NCI-H345 (cell line): Measurements from ENCODE around the gene GAST.
"Not testable (repeated sequence)": the region's sequence is repeated elsewhere in the genome, so short reads cannot be mapped to it uniquely, and the experiment has no call there.

Experiments used
- DNase-seq: peaks from one replicate; lab custom pipeline; 2025; lab: John Stamatoyannopoulos, UW

The GAST gene

DNA sequence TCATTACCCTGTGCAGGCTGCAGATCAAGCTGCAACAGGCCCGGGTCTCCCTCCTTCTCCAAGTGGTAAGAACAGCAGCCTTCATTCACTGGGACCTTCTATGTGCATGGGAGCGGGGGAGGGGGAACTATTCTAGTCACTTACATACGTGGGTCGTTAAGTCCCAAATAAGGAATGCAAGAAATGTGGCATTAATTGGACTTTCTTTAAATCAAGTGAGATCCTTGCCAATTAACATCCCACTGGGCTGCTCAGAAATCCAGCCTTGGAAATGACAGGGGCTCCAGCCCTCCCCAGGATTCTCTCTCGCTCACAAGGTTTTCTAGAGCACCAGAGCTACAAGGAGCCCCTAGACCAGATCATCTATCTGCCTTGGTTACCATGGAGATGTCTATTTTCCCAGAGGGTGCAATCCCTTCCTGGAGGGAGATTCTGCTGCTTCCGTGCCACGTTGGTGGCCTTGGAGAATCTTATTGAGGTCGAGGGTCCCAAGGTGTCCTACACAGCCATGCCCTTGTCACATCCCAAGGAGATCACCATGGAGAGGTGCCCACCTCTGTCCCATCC lies 28.6 kb upstream of the GAST start:
- no peak for DNase-seq

DNA sequence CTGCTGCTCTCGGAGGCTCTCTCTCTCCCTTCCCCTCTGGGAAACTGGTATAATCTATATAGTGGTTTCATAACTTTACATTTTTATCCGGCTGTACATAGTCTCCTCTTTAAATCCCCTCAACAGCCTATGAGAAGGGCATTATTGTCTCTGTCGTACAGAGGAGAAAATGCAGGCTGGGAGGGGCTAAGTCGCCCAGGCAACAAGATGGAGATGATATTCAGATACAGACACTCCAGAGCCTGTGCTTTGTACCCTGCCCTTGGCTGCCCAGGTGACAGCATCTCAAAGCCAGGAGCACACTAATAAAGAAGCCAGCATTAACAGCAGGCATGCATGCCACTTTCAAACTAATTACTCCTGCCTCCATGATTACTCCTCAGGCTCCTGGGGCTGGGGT lies 28.1 kb upstream of the GAST start:
- DNase-seq, result no peak

- not testable (repeated sequence) for DNase-seq
Measured at GRCh38 chr17:41685753-41686152, 26.4 kb upstream of the GAST start.

DNA sequence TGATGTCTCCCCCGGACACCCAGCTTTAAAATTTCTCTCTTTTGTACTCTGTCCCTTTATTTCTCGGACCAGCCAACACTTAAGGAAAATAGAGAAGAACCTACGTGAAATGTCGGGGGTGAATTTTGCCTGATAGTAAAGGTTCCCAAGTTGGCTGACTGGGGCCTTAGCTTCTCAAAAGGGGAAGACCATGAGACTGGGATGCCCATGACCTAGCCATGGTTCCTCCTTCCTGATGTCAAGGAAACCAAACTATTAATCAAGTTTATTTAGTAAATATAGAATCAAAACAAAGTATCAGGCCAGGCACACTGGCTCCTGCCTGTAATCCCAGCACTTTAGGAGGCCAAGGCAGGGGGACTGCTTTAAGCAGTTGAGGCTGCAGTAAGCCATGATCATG lies 25.9 kb upstream of the GAST start:
- no peak for DNase-seq

GRCh38 chr17:41687828-41688640 lies 24.1 kb upstream of the GAST start:
- peak; percentile 58 for DNase-seq

DNA sequence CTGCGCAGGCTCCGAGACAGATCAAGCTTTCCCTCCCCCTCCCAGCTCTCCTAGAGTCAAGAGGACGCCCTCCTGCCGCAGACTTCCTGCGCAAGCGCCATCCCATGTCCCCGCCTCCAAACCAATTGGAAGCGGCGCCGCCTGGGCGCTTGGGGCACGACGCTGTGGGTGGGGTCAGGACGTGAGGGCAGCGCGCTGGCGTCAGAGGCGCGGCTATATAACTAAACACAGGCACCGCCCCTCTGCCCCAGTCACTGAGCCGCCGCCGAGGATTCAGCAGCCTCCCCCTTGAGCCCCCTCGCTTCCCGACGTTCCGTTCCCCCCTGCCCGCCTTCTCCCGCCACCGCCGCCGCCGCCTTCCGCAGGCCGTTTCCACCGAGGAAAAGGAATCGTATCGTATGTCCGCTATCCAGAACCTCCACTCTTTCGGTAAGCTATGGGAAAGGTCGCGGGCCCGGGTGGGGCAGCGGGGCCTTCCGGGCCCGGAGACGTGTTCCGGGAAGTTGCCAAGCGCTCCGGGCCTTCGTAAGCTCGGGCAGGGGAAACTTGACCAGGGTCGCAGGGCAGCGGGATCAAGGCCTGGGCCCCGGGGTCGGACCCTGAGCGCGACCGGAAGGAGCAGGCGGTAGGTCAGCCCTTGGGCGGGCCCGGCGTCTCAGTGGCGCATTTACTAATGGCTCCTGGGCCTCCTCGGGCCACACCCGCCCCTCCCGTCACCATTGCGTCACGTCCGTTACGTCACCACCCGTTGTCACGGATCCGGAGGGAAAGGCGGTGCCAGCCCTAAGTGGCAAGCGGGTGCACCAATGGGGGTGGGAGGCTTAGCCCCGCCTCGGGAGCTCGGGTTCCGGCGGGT lies 23.3 kb upstream of the GAST start, which contains the start of gene EIF1:
EIF1 (plus strand) TSS at position 245 of the 856 bp plus-strand sequence; CDS start at position 399, 154 bp downstream.
- peak; percentile 100 for DNase-seq

DNA sequence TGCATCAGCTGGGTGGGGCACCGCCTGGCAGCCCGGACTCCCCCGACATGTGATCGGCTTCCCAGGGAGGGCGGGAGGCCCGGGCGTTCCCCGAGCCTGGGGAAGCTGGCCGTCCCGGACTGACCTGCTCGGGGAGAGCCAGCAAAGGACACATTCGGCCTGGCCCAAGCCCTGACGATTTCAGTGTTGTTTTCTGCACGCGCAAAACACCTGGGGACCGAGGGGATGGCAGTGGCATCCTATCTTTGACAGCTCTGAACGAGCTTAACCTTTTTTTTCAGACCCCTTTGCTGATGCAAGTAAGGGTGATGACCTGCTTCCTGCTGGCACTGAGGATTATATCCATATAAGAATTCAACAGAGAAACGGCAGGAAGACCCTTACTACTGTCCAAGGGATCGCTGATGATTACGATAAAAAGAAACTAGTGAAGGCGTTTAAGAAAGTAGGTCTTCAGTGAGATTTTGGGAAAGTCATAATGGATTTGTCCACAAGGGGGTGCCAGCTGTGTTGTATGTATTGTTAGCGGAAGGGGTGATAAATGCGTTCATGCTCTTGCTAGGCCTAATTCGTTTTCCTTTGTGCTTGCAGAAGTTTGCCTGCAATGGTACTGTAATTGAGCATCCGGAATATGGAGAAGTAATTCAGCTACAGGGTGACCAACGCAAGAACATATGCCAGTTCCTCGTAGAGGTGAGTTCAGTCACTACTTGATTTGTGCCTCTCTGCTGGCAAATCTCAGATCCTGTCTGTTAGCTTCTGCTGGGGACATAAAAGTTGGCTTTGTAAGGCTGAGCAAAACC lies 22.4 kb upstream of the GAST start:
- peak; percentile 11 for DNase-seq

DNA sequence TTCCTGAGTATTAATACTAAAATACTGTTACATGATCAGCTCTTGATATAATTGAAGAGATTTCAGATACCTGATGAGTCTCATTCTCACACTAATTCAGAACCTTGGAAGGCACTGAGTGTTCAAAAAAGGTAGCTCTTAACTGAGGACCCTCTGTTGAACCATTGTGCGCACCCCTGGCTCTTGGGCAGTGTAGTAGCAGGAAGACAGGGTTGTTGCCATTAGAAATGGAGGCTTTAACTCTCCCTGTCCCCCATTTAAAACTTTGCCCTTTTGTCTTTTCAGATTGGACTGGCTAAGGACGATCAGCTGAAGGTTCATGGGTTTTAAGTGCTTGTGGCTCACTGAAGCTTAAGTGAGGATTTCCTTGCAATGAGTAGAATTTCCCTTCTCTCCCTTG lies 21.6 kb upstream of the GAST start:
- DNase-seq, result no peak

DNA sequence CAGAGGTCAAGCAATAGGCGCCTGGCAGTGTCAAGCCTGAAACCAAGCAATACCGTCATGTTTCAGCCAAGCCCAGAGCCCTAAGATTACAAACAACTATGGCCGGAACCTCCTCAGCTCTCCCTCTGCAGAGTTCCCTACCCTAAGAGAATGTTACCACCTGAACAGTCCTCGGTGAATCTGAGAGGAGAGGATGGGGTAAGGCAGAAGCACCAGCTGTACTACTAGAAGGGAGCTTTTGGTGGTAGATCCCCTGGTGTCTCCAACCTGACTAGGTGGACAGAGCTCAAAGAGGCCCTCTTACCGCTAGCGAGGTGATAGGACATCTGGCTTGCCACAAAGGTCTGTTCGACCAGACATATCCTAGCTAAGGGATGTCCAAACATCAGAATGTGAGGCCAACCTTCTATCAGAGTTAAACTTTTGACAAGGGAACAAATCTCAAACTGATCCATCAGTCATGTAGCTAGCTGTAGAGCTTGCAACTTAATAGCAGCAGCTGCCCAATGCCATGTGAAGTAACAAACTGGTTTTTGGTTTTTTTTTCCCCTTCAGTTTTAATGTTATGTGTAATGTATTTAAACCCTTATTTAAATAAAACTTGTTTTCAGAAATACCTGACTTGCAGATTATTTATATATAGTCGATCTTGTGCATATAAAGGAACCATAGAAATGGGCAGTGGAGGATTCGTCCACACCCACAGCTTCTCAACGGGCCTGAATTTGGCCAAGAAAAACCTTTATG lies 20.9 kb upstream of the GAST start:
- no peak for DNase-seq

DNA sequence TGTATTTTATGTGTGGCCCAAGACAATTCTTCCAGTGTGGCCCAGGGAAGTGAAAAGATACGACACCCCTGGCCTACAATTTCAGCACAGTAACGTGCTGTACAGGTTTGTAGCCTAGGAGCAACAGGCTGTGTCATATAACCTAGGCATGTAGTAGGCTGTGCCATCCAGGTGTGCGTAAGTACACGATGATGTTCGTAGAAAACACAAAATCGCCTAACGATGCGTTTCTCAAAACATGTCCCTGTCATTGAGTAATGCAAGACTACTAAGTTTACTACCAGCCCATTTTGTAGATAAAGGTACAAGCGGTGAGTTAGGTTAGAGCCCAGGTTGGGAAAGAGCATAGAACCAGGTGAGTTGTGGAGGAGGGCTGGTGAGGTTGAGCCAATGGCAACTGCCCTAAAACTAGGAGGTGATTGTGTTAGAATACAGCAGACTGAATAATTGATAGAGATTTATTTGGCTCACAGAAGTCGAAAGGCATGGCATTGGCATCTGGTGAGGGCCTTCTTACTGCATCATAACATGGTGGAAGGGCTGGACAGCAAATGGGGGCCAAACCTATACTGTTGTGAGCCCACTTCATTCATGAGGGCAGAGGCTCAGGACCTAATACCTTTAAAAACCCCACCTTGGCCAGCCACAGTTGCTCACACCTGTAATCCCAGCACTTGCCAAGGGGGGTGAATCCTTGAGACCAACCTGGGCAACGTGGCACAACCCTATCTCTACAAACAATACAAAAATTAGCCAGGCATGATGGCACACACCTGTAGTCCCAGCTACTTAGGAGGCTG lies 19.2 kb upstream of the GAST start:
- no peak for DNase-seq

DNA sequence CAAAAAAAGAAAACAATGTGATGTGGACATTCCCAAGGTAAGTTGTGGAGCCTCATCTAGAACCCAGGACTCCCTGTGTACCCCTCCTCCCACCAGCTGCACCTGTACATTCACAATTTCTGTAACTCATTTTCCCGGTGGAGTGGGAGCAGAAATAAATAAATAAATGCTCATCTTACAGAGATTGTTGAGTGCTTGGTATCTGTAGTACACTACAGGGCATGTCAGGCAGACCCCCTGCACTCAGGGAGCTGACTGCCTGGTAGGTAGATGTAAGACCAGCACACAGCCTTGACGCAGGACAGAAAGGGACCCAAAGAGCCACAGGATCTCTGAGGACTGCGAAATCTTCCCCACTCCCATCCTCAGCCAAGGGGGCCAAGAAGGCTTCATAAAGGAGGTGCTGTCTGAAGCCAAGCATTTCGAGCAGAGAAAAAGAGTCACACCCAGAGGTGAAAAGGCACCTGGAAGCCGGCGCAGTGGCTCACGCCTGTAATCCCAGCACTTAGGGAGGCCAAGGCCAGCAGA lies 16.9 kb upstream of the GAST start:
- no peak for DNase-seq

DNA sequence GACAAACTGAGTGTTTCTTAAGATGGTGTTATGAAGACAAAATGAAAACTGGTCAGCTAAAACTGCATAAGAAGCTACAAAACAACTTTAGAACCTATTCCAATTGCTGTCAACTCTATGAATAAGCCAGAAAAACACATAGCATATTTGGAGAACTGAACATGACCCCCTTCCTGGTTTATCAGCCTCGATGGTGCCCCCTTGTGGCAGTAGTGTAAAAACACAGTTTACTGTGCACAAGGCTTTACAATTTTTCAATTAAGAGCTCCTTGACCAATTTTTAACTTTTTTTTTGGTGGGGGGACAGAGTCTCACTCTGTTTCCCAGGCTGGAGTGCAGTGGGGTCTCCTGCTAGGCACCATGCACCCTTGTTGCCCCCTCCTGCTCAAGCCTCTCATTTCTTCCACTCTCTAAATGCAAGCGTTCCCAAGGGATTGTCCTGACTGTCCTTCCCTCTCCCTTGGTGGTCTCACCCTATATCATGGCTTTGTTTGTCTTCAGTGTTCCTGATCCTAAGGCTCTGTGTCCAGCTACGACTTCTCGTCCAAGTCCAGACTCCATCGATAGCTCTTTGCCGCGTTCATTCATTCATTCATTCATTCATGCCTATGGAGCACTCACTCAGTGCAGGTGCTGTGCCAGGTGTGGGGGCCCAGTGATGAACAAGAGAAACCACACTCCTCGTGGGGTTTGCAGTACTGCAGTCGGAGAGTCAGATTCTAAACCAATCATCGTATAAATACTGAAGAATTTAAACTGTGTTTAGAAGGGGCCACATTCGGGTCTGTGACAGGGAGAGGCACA lies 16.0 kb upstream of the GAST start:
- DNase-seq, result peak; percentile 65

DNA sequence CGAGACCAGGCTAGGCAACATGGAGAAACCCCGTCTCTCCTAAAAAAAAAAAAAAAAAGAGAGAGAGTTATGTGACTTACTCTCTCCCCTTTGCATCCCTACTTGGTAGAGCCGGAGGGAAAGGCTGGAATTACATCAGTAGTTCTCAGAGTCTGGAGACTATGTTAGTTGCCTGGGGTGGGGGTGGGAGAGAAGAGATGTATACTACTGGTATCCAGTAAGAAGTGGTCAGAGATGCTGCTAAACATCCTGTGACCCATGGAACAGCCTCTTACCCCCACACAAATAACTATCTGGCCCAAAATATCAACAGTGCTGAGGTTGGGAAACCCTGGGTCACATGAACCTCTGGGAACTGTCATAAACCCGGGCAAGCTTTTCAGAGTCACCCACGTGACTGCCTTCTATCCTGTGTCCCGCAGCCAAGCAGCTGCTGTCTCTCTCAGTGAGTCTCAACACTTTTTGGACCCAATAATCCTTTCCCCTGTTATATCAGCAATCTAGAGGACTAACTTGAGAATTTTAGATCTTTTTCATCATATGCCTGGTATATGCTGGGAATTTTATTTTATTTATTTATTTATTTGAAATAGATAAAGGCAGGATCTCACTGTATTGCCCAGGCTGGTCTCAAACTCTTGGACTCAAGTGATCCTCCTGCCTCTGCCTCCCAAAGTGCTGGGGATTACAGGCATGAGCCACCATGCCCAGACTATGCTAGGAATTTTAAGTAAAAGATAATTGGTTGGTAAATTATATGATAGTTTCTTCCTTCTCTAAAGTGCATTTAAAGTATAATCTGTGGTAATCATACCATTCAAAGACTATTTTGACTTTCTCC lies 14.8 kb upstream of the GAST start:
- no peak for DNase-seq

- DNase-seq, result not testable (repeated sequence)
Measured at GRCh38 chr17:41700843-41701242, 11.3 kb upstream of the GAST start.

GRCh38 chr17:41702712-41703111 lies 9.4 kb upstream of the GAST start:
- DNase-seq, result no peak

DNA sequence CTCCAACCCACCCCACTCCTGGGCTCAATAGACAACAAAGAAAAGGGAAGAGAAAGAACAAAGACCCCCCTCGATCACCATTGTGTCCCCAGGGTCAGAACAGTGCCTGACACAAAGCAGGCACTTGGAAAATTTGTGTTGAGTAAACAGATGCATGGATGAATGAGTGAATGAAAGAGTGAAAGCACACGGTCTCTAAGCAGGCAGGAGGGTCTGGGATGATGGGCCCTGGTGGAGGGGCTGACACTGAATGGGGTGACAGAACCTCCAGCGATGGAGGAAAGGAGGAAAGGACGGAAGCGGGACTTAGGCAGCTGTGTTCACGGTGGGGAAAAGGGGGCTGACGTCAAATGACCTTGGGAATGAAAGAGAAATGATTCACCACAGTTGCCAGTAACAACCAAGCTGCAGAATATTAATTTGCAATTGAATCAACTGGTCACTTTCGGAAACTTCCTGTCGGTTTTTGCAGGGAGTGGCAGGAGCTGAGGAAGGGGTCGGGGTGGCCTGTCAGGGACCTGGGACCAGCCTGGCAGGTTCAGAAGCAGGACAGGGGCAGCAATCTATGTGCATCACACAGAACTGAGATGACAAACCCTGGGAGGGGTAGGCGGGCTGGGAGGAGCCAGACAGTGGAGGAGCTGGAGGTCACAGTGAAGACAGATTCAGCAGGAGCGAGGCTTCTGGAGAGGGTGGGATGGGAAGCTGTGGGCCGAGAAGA lies 6.7 kb upstream of the GAST start:
- DNase-seq, result peak; percentile 13

- DNase-seq, result no peak
Measured at GRCh38 chr17:41707803-41708669, 4.1 kb upstream of the GAST start.
